AG09319 (cell line): ENCODE data around the gene YPEL5.

Source experiments
- DNase-seq: peaks from one replicate; pipeline ENCODE4 v3.0.0-alpha.2; 2010; ENCODE audit warnings: low read depth; ENCODE audit errors: extremely low read depth
- TF ChIP-seq, protein P1 (sequence below): IDR thresholded peaks from 2 replicates; pipeline ENCODE4 v1.5.1; 2011; ENCODE audit warnings: low read depth, mild to moderate bottlenecking, inconsistent platforms, low read length, moderate library complexity

Gene YPEL5

DNA sequence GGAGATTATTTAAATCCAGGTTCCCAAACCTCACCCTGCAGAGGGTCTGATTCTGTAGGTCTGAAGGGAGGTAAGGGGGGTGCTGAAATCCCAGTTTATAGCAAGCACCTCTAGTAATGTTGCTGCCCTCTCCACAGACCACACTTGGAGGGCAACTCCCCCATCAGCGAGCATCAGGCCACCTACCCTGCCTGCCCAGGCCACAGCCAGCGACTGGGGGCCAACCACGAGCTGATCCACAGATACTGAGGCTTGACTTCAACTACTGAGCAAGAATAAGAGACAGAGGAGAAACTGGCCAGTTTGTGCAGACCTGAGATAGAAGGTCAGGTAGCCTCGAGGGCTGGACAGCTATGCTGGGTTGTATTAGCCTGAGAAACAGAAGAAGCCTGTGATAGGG, 48.2 kb downstream of the YPEL5 start:
- DNase-seq, result no peak
- TF ChIP-seq, protein P1, sequence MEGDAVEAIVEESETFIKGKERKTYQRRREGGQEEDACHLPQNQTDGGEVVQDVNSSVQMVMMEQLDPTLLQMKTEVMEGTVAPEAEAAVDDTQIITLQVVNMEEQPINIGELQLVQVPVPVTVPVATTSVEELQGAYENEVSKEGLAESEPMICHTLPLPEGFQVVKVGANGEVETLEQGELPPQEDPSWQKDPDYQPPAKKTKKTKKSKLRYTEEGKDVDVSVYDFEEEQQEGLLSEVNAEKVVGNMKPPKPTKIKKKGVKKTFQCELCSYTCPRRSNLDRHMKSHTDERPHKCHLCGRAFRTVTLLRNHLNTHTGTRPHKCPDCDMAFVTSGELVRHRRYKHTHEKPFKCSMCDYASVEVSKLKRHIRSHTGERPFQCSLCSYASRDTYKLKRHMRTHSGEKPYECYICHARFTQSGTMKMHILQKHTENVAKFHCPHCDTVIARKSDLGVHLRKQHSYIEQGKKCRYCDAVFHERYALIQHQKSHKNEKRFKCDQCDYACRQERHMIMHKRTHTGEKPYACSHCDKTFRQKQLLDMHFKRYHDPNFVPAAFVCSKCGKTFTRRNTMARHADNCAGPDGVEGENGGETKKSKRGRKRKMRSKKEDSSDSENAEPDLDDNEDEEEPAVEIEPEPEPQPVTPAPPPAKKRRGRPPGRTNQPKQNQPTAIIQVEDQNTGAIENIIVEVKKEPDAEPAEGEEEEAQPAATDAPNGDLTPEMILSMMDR, result no peak

DNA sequence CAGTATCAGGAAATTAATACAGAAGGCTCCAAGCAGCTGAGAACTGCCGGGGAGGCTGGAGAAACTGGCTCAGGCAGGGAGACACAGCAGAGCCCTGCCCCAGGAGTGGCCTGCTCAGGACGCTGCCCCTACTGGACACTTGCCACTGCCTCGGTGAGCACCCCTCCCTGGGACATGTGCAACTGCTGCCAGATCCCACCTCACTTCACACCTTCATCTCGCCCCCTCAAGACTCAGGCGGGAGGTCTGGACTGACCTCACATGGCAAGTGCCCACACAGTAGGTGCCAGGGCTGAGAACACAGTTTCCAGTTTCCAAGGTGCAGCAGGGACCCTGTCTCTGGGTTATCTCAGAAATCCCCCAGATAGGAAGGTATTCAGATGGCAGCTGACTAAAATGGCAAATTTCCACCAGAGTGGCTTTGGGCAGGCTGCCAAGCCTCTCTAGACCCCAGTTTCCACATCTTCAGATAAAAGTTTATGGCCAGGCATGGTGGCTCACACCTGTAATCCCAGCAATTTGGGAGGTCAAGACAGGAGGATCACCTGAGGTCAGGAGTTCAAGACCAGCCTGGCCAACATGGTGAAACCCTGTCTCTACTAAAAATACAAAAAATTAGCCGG, 50.9 kb downstream of the YPEL5 start:
- DNase-seq, result no peak
- TF ChIP-seq, protein P1, result no peak

DNA sequence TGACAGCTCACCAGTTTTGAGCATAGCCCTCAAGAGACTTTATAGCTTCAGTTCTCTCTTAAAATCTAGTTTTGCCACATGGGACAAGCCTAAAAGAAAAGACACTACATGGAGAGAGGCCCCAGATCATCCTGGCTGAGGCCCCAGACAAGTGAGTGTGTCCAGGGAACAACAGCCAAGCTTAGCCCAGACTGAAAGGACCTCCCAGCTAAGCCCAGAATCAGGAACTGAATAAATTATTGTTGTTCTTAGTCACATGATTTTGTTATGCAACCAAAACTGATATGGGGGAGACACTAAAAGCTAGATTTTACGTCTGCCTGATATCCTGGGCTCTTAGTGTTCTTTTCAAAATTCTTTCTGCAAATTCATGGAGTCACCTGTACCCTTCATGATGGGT, 55.2 kb downstream of the YPEL5 start:
- no peak for DNase-seq
- TF ChIP-seq, protein P1, result no peak

DNA sequence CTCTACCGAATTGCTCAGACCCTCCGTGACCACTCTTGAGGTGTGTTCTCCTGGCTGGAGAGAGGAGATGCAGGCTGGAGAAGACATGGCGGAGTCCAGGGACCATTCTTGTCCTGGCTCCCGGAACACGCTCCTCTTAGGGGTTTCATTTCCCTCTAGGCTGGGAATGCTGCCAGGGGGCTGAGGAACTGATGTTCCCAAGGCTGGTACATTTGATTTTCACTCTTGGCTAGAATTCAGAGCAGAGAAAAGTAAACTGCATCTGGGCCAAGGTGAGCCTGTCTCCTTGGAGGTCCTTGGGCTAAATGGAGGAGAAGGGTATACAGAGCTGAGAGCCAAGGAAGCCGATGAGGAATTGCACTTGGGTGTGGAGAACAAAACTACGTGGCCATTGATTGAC, 56.3 kb downstream of the YPEL5 start:
- TF ChIP-seq, protein P1, result no peak
- DNase-seq, result no peak

DNA sequence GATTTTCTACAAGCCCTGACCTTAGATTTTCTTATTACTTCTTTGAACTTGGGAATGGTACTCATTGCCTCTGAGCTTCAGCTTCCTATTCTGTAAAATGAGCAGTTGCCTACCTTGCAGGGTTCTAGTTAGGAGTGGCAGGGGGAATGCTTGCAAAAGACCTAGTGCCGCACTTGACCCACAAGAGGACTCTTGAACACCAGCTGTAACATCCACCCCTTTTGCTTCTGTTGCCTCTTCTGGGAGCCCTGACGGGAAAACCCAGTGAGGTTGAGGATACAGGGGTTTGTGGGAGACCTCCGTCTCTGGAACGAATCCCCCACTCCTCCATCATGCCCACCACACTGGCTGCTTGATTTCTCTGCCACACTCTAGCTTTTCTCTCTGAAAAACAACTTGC, 57.5 kb downstream of the YPEL5 start:
- no peak for DNase-seq
- TF ChIP-seq, protein P1, result no peak

DNA sequence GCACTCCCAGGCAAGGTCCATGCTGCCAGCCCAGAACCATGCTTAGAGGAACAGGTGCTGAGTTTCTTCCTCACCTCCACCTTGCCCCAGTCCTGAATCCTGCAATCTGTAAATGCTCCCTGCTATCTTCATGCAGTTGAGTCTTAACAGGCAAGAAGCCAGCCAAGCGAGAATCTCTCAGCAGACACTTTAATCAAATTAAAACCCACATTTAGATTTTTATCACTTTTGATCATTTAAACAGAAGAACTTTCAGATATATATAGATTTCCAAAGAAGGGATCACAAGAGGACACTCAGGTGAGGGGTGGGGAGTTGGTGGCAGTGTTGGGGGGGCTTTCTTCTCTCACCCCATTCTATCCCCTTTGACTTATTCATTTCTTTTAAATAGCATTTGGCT, 58.6 kb downstream of the YPEL5 start:
- no peak for DNase-seq
- TF ChIP-seq, protein P1, result no peak

DNA sequence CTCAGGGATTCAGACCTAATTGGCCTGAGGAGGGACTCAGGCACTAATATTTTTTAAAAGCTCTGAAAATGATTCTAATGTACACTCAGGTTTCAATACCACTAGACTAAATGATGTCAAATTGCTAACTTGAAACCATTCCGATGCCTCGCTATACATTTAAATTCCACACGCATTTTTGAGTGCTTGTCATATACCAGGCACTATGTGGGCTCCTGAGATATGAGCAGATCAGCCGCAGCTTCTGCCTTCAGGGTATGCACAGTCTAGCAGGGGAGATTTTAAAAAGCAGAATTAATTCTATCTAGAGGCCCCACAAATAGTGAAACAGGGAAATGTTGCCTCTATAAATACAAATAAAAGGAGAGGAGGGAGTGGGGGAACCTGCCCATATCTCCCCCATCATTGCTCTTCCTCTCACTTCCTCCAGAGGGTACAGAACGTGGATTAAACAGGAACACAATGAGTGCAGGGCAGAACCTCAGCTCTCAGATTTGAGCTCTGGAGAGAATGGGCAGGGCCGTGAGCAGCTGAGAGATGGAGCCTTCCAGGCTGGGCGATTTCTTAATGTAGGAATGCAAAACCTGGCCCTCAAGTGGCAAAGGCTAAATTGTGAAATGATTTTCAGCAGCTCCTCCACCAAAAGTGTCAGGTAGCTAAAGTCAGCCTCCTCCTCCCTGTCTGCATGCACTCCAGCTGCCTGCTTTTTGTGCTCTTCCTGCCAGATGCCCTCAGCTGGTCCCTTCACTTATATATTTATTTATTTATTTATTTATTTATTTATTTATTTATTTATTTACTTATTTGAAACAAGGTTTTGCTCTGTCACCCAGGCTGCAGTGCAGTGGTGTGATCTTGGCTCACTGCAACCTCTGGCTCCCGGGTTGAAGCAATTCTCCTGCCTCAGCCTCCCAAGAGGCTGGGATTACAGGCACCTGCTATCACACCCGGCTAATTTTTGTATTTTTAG, 59.9 kb downstream of the YPEL5 start:
- TF ChIP-seq, protein P1, result no peak
- no peak for DNase-seq
